GM21717 (cell line): ENCODE results near the gene CANT1.

Experiments used
- ATAC-seq: cut with Tn5 transposase; IDR thresholded peaks from one replicate; pipeline ENCODE4 v1.9.1; 2021; ENCODE audit warnings: mild to moderate bottlenecking, moderate library complexity; ENCODE audit not compliant: unreplicated experiment

CANT1 gene

GRCh38 chr17:79009397-79010303 lies at the start of gene CANT1:
Gene CANT1 (minus strand): TSS chr17:79009764. CDS start chr17:78997622, 12,142 bp downstream.
- peak; percentile 69 for ATAC-seq

GRCh38 chr17:79057737-79058385 lies 48.3 kb upstream of the CANT1 start:
- ATAC-seq = no peak

GRCh38 chr17:79055197-79055596 lies 45.6 kb upstream of the CANT1 start:
- no peak for ATAC-seq

GRCh38 chr17:79054200-79054960 lies 44.8 kb upstream of the CANT1 start:
- no peak for ATAC-seq

GRCh38 chr17:79053251-79053925 lies 43.8 kb upstream of the CANT1 start:
- no peak for ATAC-seq

GRCh38 chr17:79052131-79052530 lies 42.6 kb upstream of the CANT1 start:
- ATAC-seq = no peak

- ATAC-seq = no peak
Measured at GRCh38 chr17:79051306-79051705, 41.7 kb upstream of the CANT1 start.

- no peak for ATAC-seq
Measured at GRCh38 chr17:79050551-79050950, 41.0 kb upstream of the CANT1 start.

- ATAC-seq = no peak
Measured at GRCh38 chr17:79049821-79050220, 40.3 kb upstream of the CANT1 start.

- no peak for ATAC-seq
Measured at GRCh38 chr17:79048826-79049755, 39.5 kb upstream of the CANT1 start.

GRCh38 chr17:79047923-79048825 lies 38.6 kb upstream of the CANT1 start:
- ATAC-seq = no peak

- ATAC-seq = no peak
Measured at GRCh38 chr17:79047291-79047920, 37.8 kb upstream of the CANT1 start.

- ATAC-seq = no peak
Measured at GRCh38 chr17:79046916-79047280, 37.3 kb upstream of the CANT1 start.

GRCh38 chr17:79046197-79046915 lies 36.8 kb upstream of the CANT1 start:
- no peak for ATAC-seq

- no peak for ATAC-seq
Measured at GRCh38 chr17:79045842-79046196, 36.3 kb upstream of the CANT1 start.

- no peak for ATAC-seq
Measured at GRCh38 chr17:79045001-79045729, 35.6 kb upstream of the CANT1 start.

- ATAC-seq = no peak
Measured at GRCh38 chr17:79044462-79044861, 34.9 kb upstream of the CANT1 start.
